GM21723 (cell line): ENCODE data around the gene AAR2.

ENCODE experiments used
- ATAC-seq: cut with Tn5 transposase; IDR thresholded peaks from one replicate; pipeline ENCODE4 v1.9.1; 2021; ENCODE audit warnings: mild to moderate bottlenecking, moderate library complexity; ENCODE audit not compliant: unreplicated experiment

The AAR2 gene

GRCh38 chr20:36275441-36276189, 39.3 kb downstream of the AAR2 start:
- ATAC-seq: no peak

GRCh38 chr20:36277546-36277945, 41.3 kb downstream of the AAR2 start:
- no peak for ATAC-seq

GRCh38 chr20:36279362-36279761, 43.1 kb downstream of the AAR2 start:
- ATAC-seq: no peak

- no peak for ATAC-seq
These were observed 43.5 kb downstream of the AAR2 start for GRCh38 chr20:36279776-36280175.

- no peak for ATAC-seq
These were observed 45.6 kb downstream of the AAR2 start for GRCh38 chr20:36281785-36282380.

- no peak for ATAC-seq
These were observed 48.5 kb downstream of the AAR2 start for GRCh38 chr20:36284751-36285150.

- no peak for ATAC-seq
These were observed 49.6 kb downstream of the AAR2 start for GRCh38 chr20:36285746-36286447.

- no peak for ATAC-seq
These were observed 61.4 kb downstream of the AAR2 start for GRCh38 chr20:36297656-36298055.

- ATAC-seq: no peak
These were observed 61.8 kb downstream of the AAR2 start for GRCh38 chr20:36298061-36298460.

GRCh38 chr20:36298795-36299339, 62.6 kb downstream of the AAR2 start:
- ATAC-seq: no peak

GRCh38 chr20:36299459-36299858, 63.2 kb downstream of the AAR2 start:
- ATAC-seq: no peak

- no peak for ATAC-seq
These were observed 65.3 kb downstream of the AAR2 start for GRCh38 chr20:36301359-36302119.

- no peak for ATAC-seq
These were observed 66.8 kb downstream of the AAR2 start for GRCh38 chr20:36303020-36303595.

- no peak for ATAC-seq
These were observed 67.6 kb downstream of the AAR2 start for GRCh38 chr20:36303831-36304230.

GRCh38 chr20:36304786-36305495, 68.7 kb downstream of the AAR2 start:
- ATAC-seq: no peak

GRCh38 chr20:36305602-36306551, 69.6 kb downstream of the AAR2 start, which contains the start of gene DLGAP4:
DLGAP4 (plus strand) TSS chr20:36306339; CDS start chr20:36431718, 125,379 bp downstream.
- ATAC-seq: no peak
